ENCODE results near the gene YY1.

GRCh38 chr14:100309028-100309737 lies 70.2 kb downstream of the YY1 start:
- TF ChIP-seq ZC3H11A (IDR thresholded peaks at IDR 0.05), result no peak
- no peak for TF ChIP-seq KDM1A (IDR thresholded peaks at IDR 0.05; ENCODE audit: low read depth)
- TF ChIP-seq TFCP2L1 (CRISPR knock-in tag; IDR thresholded peaks at IDR 0.05), result no peak

Measured in A549 (cell line).